H1 (cell line): ENCODE results near the gene RPP30. TPM values are rescaled to one million over a fixed set of nuclear protein-coding genes. Genes with fewer than 3 reads are reported as not detected.

ENCODE experiments used
- CTCF ChIA-PET: fragments of 300-600 bp; sonication (Branson Sonifier 250); formaldehyde crosslinking; loops from one replicate; lab custom pipeline; 2021; ENCODE audit not compliant: partially characterized antibody; lab: Charles Lee
- POLR2A ChIA-PET: fragments of 300-600 bp; sonication (Branson Sonifier 250); formaldehyde crosslinking; loops from one replicate; lab custom pipeline; 2021; ENCODE audit warnings: inconsistent platforms; ENCODE audit not compliant: partially characterized antibody; lab: Charles Lee
- DNase-seq, 2 experiments: peaks; one replicate each; pipeline versions ENCODE4 v3.0.0 to v3.0.0-alpha.2; 2010 to 2022; ENCODE audit warnings: low spot score in 2 of 2, low read depth in 1 of 2, mixed read lengths in 1 of 2
- FAIRE-seq: peaks from 2 replicates; lab custom pipeline; 2011; peaks lifted over from hg19 to GRCh38; lab: Jason Lieb, UNC
- H2AFZ ChIP-seq: 2 replicates; pipeline ENCODE4 v1.8.1; 2012; ENCODE audit warnings: low read length, inconsistent platforms
- H2AK5ac ChIP-seq: 2 replicates; pipeline ENCODE4 v1.6.1; 2013; ENCODE audit warnings: low read depth, low read length
- H2BK120ac ChIP-seq: replicated peaks from 2 replicates; pipeline ENCODE3; 2013; ENCODE audit warnings: low read depth, low read length, inconsistent platforms
- H2BK12ac ChIP-seq: 2 replicates; pipeline ENCODE4 v1.6.1; 2013; ENCODE audit warnings: low read depth, low read length
- H2BK15ac ChIP-seq: 2 replicates; pipeline ENCODE4 v1.6.1; 2013; ENCODE audit warnings: low read length
- H2BK20ac ChIP-seq: 2 replicates; pipeline ENCODE4 v1.6.1; 2013; ENCODE audit warnings: low read length
- H2BK5ac ChIP-seq: 2 replicates; pipeline ENCODE4 v1.6.1; 2013; ENCODE audit warnings: low read depth, low read length
- H3K14ac ChIP-seq: 2 replicates; pipeline ENCODE4 v1.6.1; 2013; ENCODE audit warnings: inconsistent platforms; ENCODE audit not compliant: insufficient read length
- H3K18ac ChIP-seq: 2 replicates; pipeline ENCODE4 v1.6.1; 2013; ENCODE audit warnings: low read length; ENCODE audit errors: extremely low read depth
- H3K23ac ChIP-seq: 2 replicates; pipeline ENCODE4 v1.6.1; 2013; ENCODE audit warnings: inconsistent platforms; ENCODE audit not compliant: insufficient read length
- H3K23me2 ChIP-seq: 2 replicates; pipeline ENCODE4 v1.6.1; 2013; ENCODE audit warnings: low read depth, low read length
- H3K27ac ChIP-seq: 2 replicates; pipeline ENCODE4 v1.6.1; 2011; ENCODE audit warnings: low read depth, low read length, inconsistent platforms
- H3K27me3 ChIP-seq, 4 experiments: replicated peaks in 1 of 4; 1 replicate in 1 of 4; 2 replicates in 3 of 4; pipeline versions ENCODE4 v1.6.1 to v1.8.1; 2011 to 2013; ENCODE audit warnings: low read length in 3 of 4, mild to moderate bottlenecking in 3 of 4, inconsistent platforms in 2 of 4, mixed read lengths in 2 of 4, moderate library complexity in 1 of 4; ENCODE audit not compliant: control insufficient read depth in 3 of 4, insufficient read depth in 3 of 4; ENCODE audit errors: extremely low read depth in 1 of 4
- H3K36me3 ChIP-seq, 4 experiments: 2 replicates each; pipeline versions ENCODE4 v1.6.1 to v1.8.1; 2011 to 2013; ENCODE audit warnings: mild to moderate bottlenecking in 4 of 4, low read length in 3 of 4, moderate library complexity in 2 of 4, control low read depth in 1 of 4, inconsistent platforms in 1 of 4; ENCODE audit not compliant: insufficient read depth in 4 of 4, control insufficient read depth in 2 of 4
- H3K4ac ChIP-seq: replicated peaks from 2 replicates; pipeline ENCODE3; 2013; ENCODE audit warnings: low read length, low read depth, mixed read lengths, inconsistent platforms; ENCODE audit not compliant: insufficient read length
- H3K4me1 ChIP-seq, 4 experiments: replicated peaks in 1 of 4; 1 replicate in 1 of 4; 2 replicates in 3 of 4; pipeline versions ENCODE4 v1.6.1 to v1.8.1; 2011 to 2013; ENCODE audit warnings: low read length in 3 of 4, inconsistent platforms in 2 of 4, mixed read lengths in 1 of 4; ENCODE audit not compliant: insufficient read depth in 4 of 4, control insufficient read depth in 3 of 4
- H3K4me2 ChIP-seq, 2 experiments: 2 replicates each; pipeline versions ENCODE4 v1.6.1 to v1.8.1; 2011 to 2013; ENCODE audit warnings: low read depth in 2 of 2, low read length in 2 of 2, control low read depth in 1 of 2, inconsistent platforms in 1 of 2, mild to moderate bottlenecking in 1 of 2; ENCODE audit not compliant: insufficient read depth in 1 of 2
- H3K4me3 ChIP-seq, 4 experiments: fragments of 200-600, 300-600 bp in 1 of 4; sonication (generic), shearing (Covaris generic), sonication (Bioruptor Twin) in 1 of 4; 2 replicates each; pipeline versions ENCODE4 v1.5.1 to v1.8.1; 2011 to 2016; ENCODE audit warnings: low read length in 4 of 4, low read depth in 3 of 4, control low read depth in 2 of 4, inconsistent platforms in 2 of 4, mild to moderate bottlenecking in 2 of 4, mixed read lengths in 1 of 4, moderate library complexity in 1 of 4; ENCODE audit not compliant: insufficient read depth in 2 of 4; ENCODE audit errors: extremely low read depth in 1 of 4
- H3K56ac ChIP-seq: replicated peaks from 2 replicates; pipeline ENCODE3; 2013; ENCODE audit warnings: low read depth, mild to moderate bottlenecking, mixed read lengths, low read length, inconsistent platforms; ENCODE audit not compliant: insufficient read length
- H3K79me1 ChIP-seq: 2 replicates; pipeline ENCODE4 v1.6.1; 2013; ENCODE audit warnings: low read depth, low read length, control low read depth
- H3K79me2 ChIP-seq, 2 experiments: 2 replicates each; pipeline versions ENCODE4 v1.6.1 to v1.8.1; 2012 to 2013; ENCODE audit warnings: low read length in 2 of 2, mild to moderate bottlenecking in 2 of 2, inconsistent platforms in 1 of 2; ENCODE audit not compliant: insufficient read depth in 2 of 2, control insufficient read depth in 1 of 2
- H3K9ac ChIP-seq, 4 experiments: replicated peaks in 1 of 4; 1 replicate in 1 of 4; 2 replicates in 3 of 4; pipeline versions ENCODE4 v1.6.1 to v1.8.1; 2011 to 2013; ENCODE audit warnings: low read depth in 3 of 4, low read length in 3 of 4, control low read depth in 2 of 4, mild to moderate bottlenecking in 2 of 4, moderate library complexity in 2 of 4, inconsistent platforms in 1 of 4; ENCODE audit errors: extremely low read depth in 1 of 4
- H3K9me3 ChIP-seq, 2 experiments: 2 replicates each; pipeline versions ENCODE4 v1.6.1 to v1.8.1; 2012 to 2013; ENCODE audit warnings: mild to moderate bottlenecking in 2 of 2, moderate library complexity in 2 of 2, control low read depth in 1 of 2, inconsistent platforms in 1 of 2, low read depth in 1 of 2, low read length in 1 of 2, mixed read lengths in 1 of 2; ENCODE audit not compliant: insufficient read depth in 2 of 2
- H4K20me1 ChIP-seq, 2 experiments: replicated peaks in 1 of 2; 2 replicates each; pipeline versions ENCODE3 to v1.8.1; 2011 to 2013; ENCODE audit warnings: inconsistent platforms in 2 of 2, low read length in 2 of 2, mild to moderate bottlenecking in 1 of 2; ENCODE audit not compliant: insufficient read depth in 2 of 2, control insufficient read depth in 1 of 2
- H4K5ac ChIP-seq: 2 replicates; pipeline ENCODE4 v1.6.1; 2013; ENCODE audit warnings: low read length, low read depth, mixed read lengths, inconsistent platforms; ENCODE audit not compliant: insufficient read length
- H4K8ac ChIP-seq: 2 replicates; pipeline ENCODE4 v1.8.0; 2013; ENCODE audit warnings: mild to moderate bottlenecking, moderate library complexity, low read length, inconsistent platforms; ENCODE audit not compliant: insufficient read depth; ENCODE audit errors: extremely low read depth
- H4K91ac ChIP-seq: replicated peaks from 2 replicates; pipeline ENCODE3; 2013; ENCODE audit warnings: low read length, mixed read lengths, inconsistent platforms; ENCODE audit not compliant: insufficient read length
- HDAC2 ChIP-seq, 2 experiments: fragments of 300-600 bp in 1 of 2; sonication (generic) in 1 of 2; IDR thresholded peaks; 2 replicates each; pipeline ENCODE4 v1.6.1; 2011 to 2012; ENCODE audit warnings: low read depth in 2 of 2, low read length in 2 of 2, mild to moderate bottlenecking in 2 of 2, moderate library complexity in 2 of 2, borderline replicate concordance in 1 of 2, inconsistent platforms in 1 of 2
- WGBS, 2 experiments: shearing (Covaris generic) in 1 of 2; methylation state at CpG; one replicate each; pipeline versions ENCODE4 v1.1.6 to v1.1.7; 2013 to 2015; ENCODE audit warnings: low lambda C conversion rate in 2 of 2, mixed read lengths in 2 of 2, inconsistent platforms in 1 of 2, low coverage in 1 of 2, missing lambda C conversion rate in 1 of 2; ENCODE audit not compliant: insufficient replicate concordance in 2 of 2, insufficient coverage in 1 of 2, insufficient read length in 1 of 2; ENCODE audit errors: extremely low coverage in 1 of 2, missing lambda C conversion rate in 1 of 2; 5-methylcytosine and 5-hydroxymethylcytosine counted together
- polyA plus RNA-seq, 7 experiments: library from polyadenylated mRNA; depleted of rRNA in 3 of 7; stranded (reverse) in 5 of 7; unstranded in 2 of 7; fragments of >200 nt in 5 of 7; fragments of 200-250 nt in 2 of 7; gene quantifications; 1 replicate in 5 of 7; 2 replicates in 1 of 7; 4 replicates in 1 of 7; pipeline versions ENCODE4 v1.2.1 to v1.2.3, GENCODE V29; 2011 to 2013; ENCODE audit warnings: missing spikeins in 2 of 7, mixed read lengths in 2 of 7
- total RNA-seq: library from RNA; stranded (reverse); fragmentation: NEBNext Ultra II Directional; extraction: Animal tissue kit (Norgen Biotek cat#: 25700); gene quantifications from 2 replicates; pipeline ENCODE4 v1.2.1, GENCODE V29; 2021

The RPP30 gene
- total and polyA plus RNA-seq, 2 of the 8 experiments (the other 6 are each of a cell fraction or from before 2014, with no cell fraction given): 38.9 to 79.7 TPM

DNA sequence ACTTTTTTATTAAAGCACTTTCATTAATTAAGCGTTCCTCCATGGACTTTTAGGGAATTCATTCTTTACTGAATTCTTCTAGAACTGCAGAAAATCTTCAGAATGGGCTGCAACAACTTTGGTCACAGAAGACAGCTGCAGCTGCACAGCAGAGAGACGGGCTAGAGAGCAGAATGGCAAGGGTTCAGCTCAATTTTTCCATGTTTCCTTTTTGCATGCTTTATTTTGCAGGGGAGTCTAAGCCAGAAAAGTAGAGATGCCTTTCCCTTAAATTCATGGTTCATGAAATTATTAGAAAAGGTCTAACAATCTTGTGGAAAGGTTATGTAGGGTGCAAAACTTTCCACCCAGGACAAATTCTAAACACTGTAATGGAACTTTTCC is 64.5 kb downstream of the RPP30 start:
- peaks cover 29 to 80% (median 65%) of the 10 kb centered on the region in 4 experiments for H3K27me3 ChIP-seq
- 85% methylated on average over 2 of the region's 2 CpGs; no CpG with 5 or more reads in 1 of the 2 experiments for WGBS, 2 experiments
- H3K9ac ChIP-seq: no peak overlapping the region
- H4K8ac ChIP-seq: no peak overlapping the region
- H2BK20ac ChIP-seq: no peak overlapping the region
- H3K23me2 ChIP-seq: no peaks in the 10 kb centered on the region
- no peak overlapping the region for H3K23ac ChIP-seq
- DNase-seq (no peak), FAIRE-seq (no peak)
- no peak overlapping the region for H4K5ac ChIP-seq
- no peak for TF ChIP-seq HDAC2 (IDR thresholded peaks at IDR 0.05; ENCODE audit: borderline replicate concordance in 1 of 2, low read depth in 2 of 2, low read length in 2 of 2)
- no peak overlapping the region for H4K91ac ChIP-seq
- no peaks in the 10 kb centered on the region for H3K79me1 ChIP-seq
- H3K56ac ChIP-seq: no peak overlapping the region
- no peak overlapping the region for H3K4me2 ChIP-seq
- CTCF ChIA-PET: interaction anchor here (1.4 to 2.4 kb wide), 2 partner anchors 25 to 31 kb away, joined by 5 to 8 read pairs; no protein-coding TSS in a partner anchor
- no peaks in the 10 kb centered on the region for H3K9me3 ChIP-seq
- H2BK5ac ChIP-seq: no peak overlapping the region
- no peak overlapping the region for H2BK120ac ChIP-seq
- H3K4me3 ChIP-seq: no peak overlapping the region
- no peak overlapping the region for H2BK15ac ChIP-seq
- no peaks in the 10 kb centered on the region for H3K79me2 ChIP-seq
- peaks cover 0 to 3% (median 2%) of the 10 kb centered on the region in 4 experiments; a peak in 3 of 7 replicates for H3K4me1 ChIP-seq
- POLR2A ChIA-PET: interaction anchor here (1.5 kb wide), 1 partner anchor 10 kb away, joined by 4 read pairs; no protein-coding TSS in a partner anchor
- H2AK5ac ChIP-seq: no peak overlapping the region
- no peak overlapping the region for H3K14ac ChIP-seq
- H3K4ac ChIP-seq: no peak overlapping the region
- no peaks in the 10 kb centered on the region for H4K20me1 ChIP-seq
- H3K36me3 ChIP-seq: no peaks in the 10 kb centered on the region
- no peak overlapping the region for H3K18ac ChIP-seq
- no peak overlapping the region for H3K27ac ChIP-seq
- H2BK12ac ChIP-seq: no peak overlapping the region
- H2AFZ ChIP-seq: no peak overlapping the region
